Inflammatory macrophage (primary cell): ENCODE measurements around the gene SPATA33.
A peak's percentile ranks its signal among the peaks of the same experiment; 100 is the strongest.
"Not testable (repeated sequence)": the region's sequence is repeated elsewhere in the genome, so short reads cannot be mapped to it uniquely, and the experiment has no call there.

Source experiments
- DNase-seq, 2 donors: peaks; one replicate each; pipeline ENCODE4 v3.0.0-alpha.2; 2020 to 2022

SPATA33 gene

DNA sequence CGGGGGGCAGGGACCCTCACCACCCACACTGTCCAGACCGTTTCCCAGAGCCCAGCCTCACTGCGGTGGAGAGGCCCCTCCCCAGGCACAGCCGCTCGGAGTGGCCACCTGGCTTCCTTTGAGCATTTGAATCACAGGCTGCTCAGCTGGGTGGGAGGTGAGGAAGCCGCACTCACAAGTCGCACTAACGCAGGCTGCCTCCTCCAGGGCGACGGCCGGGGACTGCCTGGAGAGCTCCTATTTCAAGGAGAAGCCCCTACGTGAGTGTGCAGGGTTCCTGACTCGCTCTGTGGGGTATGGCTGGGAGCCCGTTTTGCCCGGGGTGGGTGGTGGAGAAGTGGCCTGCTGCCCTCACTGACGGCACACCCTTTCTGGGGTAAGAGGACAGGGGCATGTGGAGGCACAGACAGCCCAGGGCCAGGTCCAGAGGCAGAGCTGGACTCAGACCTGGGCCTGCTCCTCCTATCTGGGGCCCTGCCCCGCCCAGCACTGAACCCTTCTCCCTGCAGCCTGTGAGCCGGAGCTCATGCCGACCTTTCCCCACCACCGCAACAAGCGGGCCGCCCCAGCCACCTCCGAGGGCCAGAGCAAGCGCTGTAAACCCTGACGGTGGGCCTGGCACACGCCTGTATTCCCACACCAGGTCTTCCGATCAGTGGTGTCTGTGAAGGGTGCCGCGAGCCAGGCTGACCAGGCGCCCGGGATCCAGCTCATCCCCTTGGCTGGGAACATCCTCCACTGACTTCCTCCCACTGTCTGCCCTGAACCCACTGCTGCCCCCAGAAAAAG, 37.6 kb downstream of the SPATA33 start:
- no peak for DNase-seq

DNA sequence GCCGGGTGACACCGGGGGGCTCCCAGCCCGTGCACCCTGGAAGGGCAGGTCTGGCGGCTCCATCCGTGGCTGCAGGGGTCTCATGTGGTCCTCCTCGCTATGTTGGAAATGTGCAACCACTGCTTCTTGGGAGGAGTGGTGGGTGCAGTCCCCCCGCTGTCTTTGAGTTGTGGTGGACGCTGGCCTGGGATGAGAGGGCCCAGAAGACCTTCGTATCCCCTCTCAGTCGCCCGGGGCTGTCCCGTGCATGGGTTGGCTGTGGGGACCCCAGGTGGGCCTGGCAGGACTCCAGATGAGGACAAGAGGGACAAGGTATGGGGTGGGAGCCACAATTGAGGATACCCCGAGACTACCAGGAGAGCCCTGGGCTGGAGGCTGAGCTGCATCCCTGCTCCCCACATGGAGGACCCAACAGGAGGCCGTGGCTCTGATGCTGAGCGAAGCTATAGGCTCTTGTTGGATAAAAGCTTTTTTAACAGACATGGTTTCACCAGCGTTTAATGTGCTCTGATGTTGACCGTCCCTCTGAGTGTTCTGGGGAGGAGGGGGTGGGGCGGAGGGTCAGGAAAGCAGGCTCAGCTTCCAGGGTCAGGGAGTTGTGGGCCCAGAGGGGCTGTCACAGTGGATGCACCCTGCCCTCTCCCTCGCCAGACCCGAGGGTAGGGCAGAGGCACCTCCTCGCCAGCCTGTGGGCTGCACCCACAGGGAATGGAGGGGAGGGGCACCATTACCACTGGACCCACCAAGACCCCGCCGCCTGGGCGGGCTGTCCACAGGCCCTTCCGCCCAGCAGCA, 38.4 kb downstream of the SPATA33 start:
- DNase-seq = no peak

DNA sequence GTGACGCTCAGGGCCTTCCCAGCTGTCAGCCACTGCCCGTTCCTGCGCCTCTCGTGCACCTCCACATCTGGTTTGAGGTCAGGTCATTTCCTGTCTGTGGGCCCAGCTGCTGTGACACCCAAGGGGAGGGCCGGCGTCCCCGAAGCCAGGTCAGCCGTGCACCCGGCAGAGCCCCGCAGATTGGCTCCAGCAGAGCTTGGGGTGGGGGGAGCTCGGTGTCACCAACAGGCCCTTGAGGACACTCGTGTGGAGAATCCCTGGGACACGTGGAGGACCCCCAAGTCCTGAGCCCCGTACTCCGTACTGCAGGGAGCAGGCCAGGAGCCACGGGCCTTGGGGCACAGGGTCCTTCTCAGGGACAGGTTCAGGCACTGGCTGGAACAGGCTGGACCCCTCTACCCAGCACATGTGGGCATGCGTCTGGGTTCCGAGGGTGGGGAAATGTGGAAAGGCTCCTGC, 39.1 kb downstream of the SPATA33 start:
- DNase-seq = no peak

DNA sequence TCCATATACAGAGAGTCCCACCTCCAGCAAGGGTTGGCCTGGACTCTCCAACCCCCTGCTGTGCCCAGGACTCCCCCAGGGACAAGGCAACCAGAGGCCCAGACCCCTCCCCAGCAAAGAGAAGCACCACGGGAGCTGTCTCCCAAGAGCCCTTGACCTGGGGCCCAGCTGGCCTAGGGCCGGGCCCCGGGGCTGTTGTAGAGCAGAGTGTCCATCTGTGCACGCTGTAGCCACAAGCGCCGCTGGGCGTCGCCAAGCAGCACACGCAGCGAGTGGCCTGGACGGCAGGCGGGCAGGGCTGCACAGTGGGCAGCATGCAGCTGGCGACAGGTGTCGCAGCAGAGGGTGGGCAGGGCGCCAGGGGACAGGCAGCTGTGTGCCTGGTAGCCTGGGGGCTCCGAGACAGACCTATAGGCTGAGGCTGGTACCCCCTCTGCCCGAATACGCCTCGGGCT, 39.6 kb downstream of the SPATA33 start:
- no peak for DNase-seq

DNA sequence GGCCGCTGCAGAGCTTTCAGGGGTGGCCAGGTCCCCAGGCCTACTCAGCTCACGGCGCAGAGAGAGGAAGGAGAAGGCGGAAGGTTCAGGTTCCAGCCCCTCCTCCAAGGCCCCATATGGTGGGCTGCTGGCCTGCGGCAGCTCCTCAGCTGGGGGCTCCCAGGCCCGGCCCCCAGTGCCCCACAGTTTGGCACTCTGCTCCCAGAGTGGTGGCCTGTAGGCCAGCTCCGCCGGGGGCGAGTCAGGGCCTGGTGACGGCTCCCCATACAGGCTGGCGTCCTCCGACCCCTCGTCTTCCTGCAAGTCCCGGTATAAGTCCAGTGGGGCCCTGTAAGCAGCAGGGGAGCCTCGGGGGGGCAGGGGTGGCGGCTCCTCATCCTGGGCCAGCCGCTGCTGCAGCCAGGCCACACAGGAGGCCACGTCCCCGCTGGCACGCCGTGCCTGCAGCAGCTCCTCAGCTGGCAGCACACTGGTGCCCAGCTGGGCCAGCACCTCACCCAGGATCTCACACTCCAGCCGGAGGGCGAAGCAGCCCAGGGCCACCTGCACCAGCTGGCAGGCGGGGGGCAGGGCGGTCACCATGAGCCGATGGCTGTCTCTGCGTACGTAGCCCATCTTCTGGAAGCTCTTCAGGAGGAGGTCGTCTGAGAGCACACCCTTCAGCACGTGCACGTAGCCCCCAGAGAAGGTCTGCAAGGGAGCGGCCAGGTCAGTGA, 40.1 kb downstream of the SPATA33 start:
- no peak for DNase-seq

DNA sequence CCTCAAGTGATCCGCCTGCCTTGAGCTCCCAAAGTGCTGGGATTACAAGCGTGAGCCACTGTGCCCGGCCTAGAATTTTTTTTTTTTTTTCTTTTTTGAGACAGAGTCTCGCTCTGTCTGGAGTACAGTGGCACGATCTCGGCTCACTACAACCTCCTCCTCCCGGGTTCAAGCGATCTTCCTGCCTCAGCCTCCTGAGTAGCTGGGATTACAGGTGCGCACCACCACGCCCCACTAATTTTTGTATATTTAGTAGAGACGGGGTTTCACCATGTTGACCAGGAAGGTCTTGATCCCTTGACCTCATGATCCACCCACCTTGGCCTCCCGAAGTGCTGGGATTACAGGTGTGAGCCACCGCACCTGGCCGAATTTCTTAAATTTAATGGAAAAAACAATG, 41.1 kb downstream of the SPATA33 start:
- not testable (repeated sequence) for DNase-seq

DNA sequence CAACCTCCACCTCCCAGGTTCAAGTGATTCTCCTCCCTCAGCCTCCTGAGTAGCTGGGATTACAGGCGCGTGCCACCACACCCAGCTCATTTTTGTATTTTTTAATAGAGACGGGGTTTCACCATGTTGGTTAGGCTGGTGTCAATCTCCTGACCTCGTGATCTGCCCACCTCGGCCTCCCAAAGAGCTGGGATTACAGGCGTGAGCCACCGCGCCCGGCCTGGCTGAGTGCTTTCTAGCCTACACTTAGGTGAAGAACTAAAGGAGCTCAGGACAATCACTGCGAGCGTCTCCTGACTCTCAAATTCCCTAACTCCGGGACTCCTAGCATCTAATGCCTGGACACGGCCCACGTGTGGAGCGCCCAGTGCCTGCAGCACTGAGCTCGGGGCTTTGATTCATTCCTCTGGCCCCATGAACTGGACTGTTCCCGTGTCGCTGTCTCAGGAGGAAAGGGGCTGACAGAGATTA, 42.0 kb downstream of the SPATA33 start:
- not testable (repeated sequence) for DNase-seq

DNA sequence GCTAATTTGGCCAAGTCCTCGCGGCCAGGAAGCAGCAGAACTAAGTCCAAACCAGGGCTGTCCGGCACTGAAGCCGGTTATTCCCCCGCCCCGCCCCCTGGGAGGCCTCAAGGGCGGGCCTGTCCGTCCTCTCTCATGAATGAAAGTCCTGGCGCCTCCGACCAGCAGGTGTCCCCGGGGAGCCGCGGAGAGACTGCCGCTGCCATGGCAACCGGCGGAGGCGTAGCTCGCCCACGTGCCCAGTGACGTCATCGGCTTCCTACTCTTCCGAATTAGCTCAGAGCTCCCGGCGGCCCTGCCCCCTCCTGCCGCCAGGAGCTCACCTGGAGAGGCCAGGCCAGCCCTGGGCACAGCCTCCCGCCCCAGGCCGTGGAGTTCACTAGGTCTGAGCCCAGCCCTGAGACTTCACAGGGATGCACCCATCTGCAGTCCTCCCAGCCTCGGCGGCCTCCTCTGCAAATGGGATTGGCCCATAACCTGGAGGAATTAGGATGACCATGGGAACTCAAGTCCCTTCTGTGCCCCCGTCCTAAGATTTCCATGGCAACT, 42.5 kb downstream of the SPATA33 start:
- DNase-seq = peak; percentile 98 to 99

DNA sequence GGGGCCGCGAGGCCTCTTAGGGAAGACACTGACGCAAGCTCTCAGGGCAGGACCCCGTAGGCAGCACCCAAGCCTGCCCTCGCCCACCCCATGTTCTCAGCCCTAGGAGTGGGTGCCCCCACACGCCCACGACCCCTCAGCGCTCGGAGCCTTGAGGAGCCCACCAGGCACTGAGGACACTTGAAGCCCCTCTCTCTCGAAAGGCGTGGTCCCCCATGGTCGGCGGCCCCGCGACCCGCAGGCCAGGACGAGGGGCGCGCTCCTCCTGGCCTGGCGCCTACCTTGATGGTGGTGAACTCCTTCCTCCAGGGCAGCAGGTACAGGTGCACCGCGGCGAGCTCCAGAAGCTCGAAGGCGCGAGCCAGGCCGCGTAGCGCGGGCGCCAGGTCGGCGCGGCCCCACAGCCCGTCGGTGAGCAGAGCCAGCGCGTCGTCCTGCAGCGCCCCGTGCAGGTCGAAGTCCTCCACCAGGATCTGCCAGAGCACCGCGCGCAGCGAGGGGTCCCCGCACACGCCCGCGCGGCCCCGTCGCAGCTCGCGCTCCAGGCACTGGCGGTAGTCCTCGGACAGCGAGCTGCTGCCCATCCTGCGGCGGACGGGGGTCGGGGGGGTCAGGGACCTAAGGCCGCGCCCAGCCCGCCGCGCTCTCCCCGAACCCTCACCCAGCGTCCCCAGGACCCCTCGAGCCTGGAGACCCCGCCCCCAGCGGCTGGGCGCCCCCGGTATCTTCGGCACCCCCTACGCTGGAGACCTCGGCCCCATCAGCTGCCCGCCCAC, 43.2 kb downstream of the SPATA33 start:
- DNase-seq = peak in 1 of 2 donors; percentile 53

DNA sequence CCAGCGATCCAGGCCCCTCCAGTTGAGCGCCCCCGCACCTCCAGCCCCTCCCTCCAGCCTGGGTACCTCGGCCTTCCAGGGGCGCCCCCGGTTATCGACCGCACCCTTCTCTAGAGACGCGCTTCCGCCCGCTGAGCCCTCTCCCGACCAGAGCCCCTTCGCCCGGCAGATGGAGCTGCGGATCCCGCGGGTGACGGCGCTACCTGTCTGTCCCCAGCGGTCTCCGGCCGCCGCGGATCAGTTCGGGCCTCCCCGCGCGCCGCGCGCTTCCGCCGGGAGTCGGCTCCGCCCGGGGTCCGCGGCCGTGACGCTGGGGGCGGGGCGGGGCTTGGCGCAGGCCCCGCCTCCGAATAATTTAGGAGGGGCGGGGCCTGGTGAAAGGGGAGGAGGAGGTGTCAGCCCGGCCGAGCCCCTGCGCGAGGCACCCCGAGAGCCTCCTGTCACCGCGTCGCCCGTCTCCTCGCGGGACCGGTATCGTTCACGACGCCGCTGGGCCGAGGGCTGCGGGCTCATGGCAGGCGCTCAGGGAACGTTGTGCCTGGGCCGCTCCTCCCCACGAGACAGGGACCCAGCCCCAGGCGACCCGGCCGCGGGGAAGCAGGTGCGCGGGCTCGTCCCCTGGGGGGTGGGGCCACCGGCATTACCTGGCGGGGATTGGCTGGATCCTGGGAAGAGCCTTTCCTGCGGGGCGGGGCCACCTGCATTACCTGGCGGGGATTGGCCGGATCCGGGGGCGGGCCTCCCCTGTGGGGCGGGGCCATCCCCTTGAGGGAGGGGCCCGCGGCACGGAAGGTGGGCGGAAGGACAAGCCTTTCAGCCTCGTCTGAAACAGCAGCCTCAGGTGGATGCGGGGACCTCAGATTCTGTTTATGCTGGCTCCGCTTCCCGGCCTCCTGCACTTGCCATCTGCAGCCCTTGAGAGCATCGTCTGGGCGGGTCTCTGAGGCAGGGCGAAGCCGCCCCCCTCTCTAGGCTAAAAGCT, 44.1 kb downstream of the SPATA33 start, which contains the start of gene SPATA2L:
SPATA2L (minus strand) TSS at position 281 of the 982 bp plus-strand sequence. CDS start 473 bp downstream, outside the sequence.
- peak; percentile 94 to 96 for DNase-seq

DNA sequence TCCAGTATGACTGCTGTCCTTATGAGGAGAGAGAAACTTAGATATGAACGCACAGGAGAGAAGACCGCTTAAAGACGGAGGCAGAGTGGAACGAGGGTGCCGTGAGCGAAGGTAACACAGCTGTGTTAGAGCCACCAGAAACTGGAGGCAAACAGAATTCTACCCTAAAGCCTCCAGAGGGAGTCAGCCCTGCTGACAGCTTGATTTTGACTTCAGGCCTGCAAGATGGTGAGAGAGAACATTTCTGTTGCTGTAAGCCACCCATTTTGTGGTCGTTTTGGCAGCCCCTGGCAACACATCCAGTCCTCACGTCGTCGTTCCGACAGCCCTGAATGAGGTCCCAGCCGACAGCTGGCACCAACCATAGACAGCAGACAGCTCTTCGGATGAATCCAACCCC, 46.6 kb downstream of the SPATA33 start:
- no peak for DNase-seq

DNA sequence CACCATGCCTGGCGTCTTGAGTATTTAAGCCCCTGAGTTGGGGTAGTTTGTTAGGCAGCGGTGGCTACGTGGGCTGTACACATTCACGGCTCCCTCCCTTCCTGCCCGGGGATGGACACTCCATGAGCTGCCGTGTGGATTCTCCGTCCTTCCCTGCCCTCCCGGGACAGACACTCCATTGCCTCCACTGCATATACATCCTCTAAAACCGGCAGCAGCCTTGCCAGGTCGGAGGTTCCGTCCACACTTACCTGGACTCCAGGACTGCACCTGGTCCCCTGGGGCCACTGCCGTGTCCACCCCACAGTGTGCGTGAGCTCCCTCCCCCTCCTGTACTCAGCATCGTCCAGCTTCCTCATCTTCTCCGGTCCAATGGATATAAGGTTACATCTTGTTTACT, 47.4 kb downstream of the SPATA33 start:
- no peak for DNase-seq

DNA sequence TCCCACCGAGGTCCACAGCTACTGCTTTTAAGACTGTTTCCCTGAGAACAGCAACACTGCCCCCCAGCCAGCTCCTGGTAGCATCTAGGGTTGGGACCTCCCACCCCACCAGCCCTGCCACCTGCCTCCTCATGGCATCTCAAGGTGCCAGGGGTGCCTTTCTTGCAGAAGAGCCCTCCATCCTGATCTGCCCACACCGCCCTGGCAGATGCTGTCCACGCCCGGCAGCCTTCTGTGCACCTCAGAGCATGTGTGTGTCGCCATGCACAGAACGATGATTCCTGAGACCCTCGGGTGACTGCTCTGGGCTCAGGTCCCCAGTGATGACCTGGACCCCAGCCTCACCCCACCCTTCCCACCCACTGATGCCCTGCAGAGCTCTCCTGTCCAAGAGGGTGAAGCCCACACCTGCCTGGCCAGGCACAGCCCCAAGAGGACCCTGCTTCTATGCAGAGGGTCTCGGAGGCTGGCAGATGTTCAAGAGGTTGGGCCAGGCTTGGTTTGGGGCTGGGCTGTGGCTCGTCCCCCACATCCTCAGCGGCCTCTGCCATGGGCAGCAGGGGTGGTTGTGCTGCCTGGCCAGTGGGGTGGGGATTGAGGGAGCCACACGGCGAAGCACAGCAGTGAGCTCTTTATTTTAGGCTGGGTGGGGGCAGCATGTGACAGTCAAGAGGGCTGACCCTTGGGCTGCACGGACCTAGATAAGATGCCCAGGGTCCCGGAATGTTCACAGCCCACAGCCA, 49.1 kb downstream of the SPATA33 start:
- DNase-seq = no peak

DNA sequence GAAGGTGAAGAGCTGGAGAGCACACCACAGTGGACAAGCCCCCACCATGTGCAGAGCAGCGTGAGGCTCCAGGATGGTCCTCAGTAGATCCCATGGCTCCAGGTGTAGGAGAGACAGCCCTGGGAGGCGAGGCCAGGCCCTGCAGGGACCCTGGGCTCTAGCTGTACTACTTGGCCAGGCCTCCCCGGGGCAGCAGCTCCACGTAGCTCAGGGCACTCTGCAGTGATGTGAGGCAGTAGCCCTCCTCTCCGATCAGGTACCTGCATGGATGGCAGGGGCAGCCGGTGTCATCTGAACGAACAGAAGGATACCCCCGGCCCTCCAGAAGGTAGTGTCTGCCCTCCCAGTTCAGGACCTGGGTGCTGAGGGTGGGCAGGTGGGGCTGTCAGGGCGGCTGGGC, 50.1 kb downstream of the SPATA33 start:
- DNase-seq = no peak

DNA sequence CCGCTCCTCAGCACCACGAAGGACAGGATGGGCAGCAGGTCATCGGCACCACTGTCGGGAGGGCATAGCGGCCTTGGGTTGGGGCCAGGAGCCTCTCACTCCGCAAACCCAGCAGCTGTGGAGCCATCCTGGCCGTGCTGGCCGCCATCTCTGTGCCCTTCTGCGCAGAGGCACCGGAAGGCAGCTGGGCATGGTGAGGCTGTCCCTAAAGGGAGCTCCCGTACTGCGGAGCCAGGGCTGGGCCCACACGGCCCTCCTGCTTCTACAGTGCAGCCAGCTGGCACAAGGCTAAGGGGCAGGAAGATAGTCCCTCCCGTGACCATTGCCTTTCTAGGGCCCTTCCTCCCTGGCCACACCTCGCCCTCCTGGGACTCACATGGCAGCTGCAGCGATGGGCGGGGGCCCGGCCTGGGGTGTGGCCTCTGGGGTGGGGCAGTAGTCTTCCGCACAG, 50.9 kb downstream of the SPATA33 start:
- DNase-seq = no peak

DNA sequence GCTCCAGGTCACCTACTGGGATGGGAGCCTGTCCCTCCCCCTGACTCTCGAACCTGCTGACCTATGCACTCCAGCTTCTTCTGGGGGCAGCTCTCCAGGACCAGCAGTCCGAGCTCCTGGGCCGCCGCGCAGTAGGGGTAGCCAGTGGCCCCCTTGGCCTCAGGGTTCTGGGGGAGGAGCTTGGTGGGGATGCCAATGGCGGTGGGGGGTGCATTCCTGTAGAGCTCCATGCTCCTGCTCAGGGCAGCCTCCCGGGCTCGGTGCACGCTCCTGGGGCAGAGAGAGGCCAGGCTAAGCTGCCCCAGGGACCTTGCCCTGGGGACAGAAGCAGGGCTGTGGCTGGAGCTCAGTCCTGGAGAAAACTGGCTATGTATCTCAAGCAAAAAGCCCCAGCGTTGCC, 51.5 kb downstream of the SPATA33 start:
- no peak for DNase-seq

DNA sequence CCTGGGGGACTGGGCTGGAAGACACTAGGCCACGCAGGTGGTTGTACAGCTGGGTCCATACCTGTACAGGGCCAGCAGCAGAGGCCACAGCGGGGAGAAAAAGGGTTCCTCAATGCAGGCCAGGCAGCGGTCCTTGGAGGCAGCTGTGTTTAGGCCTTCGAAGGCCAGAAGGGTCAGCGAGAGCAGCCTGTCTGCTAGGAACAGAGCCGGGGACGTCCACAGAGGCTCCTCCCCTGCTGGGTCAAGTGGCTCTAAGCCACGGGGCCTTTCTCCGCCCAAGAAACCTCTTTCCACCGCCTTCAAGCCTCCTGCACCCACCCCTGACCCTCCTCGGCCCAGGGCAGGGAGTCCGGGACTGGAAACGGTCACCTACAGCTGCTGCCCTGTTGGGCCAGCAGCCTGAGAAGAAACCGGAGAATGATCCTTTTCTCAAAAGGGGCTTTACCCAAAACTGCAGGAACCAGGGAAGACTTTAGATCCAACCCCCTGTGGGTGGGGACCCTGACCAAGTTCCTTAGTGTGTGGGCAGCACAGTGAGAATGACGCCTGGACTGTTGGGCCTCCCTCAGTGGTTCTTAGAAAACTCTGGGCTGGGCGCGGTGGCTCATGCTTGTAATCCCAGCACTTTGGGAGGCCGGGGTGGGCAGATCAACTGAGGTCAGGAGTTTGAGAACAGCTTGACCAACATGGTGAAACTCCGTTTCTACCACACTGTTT, 52.2 kb downstream of the SPATA33 start:
- peak; percentile 61 to 85 for DNase-seq

DNA sequence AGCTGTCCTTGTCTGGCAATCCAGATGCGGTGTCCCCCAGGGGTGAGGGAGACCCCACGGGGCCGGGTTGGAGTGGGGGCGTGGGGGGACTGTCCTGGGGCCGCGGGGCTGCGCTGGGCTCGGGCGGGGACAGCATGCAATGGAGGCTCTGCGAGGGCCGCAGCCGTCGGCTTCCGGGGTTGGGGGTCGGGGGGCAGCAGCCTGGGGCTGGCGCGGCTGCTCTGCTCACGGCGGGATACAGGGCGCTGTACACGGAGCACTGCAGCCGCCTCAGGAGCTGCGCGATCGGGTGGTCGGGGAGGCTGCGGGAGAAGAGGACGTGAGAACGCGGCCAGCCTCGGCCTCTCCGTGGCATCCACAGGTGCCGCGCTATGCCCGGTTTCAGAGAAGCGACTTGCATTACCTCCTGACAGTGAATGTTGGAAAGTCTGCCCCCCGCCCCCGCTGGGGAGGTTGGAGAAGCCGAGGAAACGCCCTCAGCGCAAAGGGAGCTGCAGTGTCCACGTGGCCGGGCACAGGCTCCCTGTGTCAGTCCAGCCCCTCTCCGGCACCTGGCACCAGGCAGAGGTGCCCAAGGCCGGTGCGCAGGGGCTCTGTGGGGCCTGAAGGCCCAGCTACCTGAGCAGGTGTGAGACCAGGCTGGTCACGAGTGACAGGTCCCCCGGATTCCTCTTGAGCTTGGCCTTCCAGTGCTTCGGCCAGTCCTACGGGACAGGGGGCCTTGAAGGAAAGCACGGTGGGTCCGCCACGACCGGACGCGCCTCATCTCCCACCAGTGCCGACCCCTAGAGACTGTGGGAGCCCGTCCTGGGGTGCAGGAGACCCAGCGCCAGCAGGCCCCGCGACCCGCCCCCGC, 53.3 kb downstream of the SPATA33 start:
- DNase-seq = no peak
